Left ventricle myocardium inferior (tissue), 1 donor: Measurements from ENCODE around the gene SLC30A9. TPM values are rescaled to one million over a fixed set of nuclear protein-coding genes. Genes with fewer than 3 reads are reported as not detected.

Experiments used
- DNase-seq: peaks from one replicate; pipeline ENCODE4 v3.0.0-alpha.2; 2020
- H3K27ac ChIP-seq: fragments of 200-600 bp; replicated peaks from 2 replicates; pipeline ENCODE4 v1.8.0; 2021
- H3K27me3 ChIP-seq: fragments of 200-600 bp; 2 replicates; pipeline ENCODE4 v1.8.0; 2021; ENCODE audit warnings: low read depth
- H3K36me3 ChIP-seq: fragments of 200-600 bp; 2 replicates; pipeline ENCODE4 v1.8.0; 2021
- H3K4me1 ChIP-seq: fragments of 200-600 bp; 2 replicates; pipeline ENCODE4 v1.8.0; 2021
- H3K4me3 ChIP-seq: fragments of 200-600 bp; 2 replicates; pipeline ENCODE4 v1.8.0; 2021; ENCODE audit warnings: mild to moderate bottlenecking, moderate library complexity
- H3K9me3 ChIP-seq: fragments of 200-600 bp; replicated peaks from 2 replicates; pipeline ENCODE4 v1.8.0; 2021
- CTCF ChIP-seq: fragments of 200-600 bp; IDR thresholded peaks from 2 replicates; pipeline ENCODE4 v1.8.0; 2021; ENCODE audit warnings: antibody characterized with exemption, mild to moderate bottlenecking, borderline replicate concordance
- intact Hi-C: fragments of 100-400 bp; cut with micrococcal nuclease; formaldehyde crosslinking; loops from one replicate; pipeline ENCODE4 v1.11.0; 2022
- long read RNA-seq: library from polyadenylated mRNA; unstranded; transcript quantifications from one replicate; pipeline ENCODE4 v2.0.0, GENCODE V29; 2021
- total RNA-seq: library from RNA; stranded (reverse); fragmentation: NEBNext Ultra II Directional; extraction: Animal tissue kit (Norgen Biotek cat#: 25700); gene quantifications from one replicate; pipeline ENCODE4 v1.2.1, GENCODE V29; 2021
- donor health status: DM: no; HTN: yes; CAD: no; lungs with severe emphysema.

The SLC30A9 gene
- 80.4 TPM for total RNA-seq
- long read RNA-seq, full-length matches to known transcripts: 197 of 231 reads
- long read RNA-seq, partial matches to known transcripts: 15 of 231 reads
- long read RNA-seq, other reads (novel, unspliced or antisense): 19 of 231 reads

GRCh38 chr4:41990365-41991111 is at the start of gene SLC30A9:
Gene SLC30A9 (plus strand): TSS chr4:41990530. CDS start chr4:41990652, 122 bp downstream.
- peak; percentile 62 for TF ChIP-seq CTCF
- no peaks in the 10 kb centered on the region for H3K9me3 ChIP-seq
- peak within 1 kb of the TSS; percentile 93 for H3K27ac ChIP-seq
- H3K27me3 ChIP-seq: no peaks in the 10 kb centered on the region
- intact Hi-C loops: no loop called here
- peak within 1 kb of the TSS; percentile 97 for H3K4me3 ChIP-seq
- peak; percentile 95 for DNase-seq
- peaks cover 74% of the 10 kb centered on the region for H3K4me1 ChIP-seq
- H3K36me3 ChIP-seq: no peaks in the 10 kb centered on the region

GRCh38 chr4:41940834-41941233 is 49.5 kb upstream of the SLC30A9 start:
- H3K36me3 ChIP-seq: peaks cover 33% of the 10 kb centered on the region
- no peak for TF ChIP-seq CTCF

GRCh38 chr4:41943506-41943905 is 46.8 kb upstream of the SLC30A9 start:
- no peak for TF ChIP-seq CTCF
- H3K27me3 ChIP-seq: no peaks in the 10 kb centered on the region
- intact Hi-C loops: no loop called here
- DNase-seq: no peak
- peaks cover 43% of the 10 kb centered on the region for H3K36me3 ChIP-seq
- no peak overlapping the region for H3K4me3 ChIP-seq
- H3K27ac ChIP-seq: no peak overlapping the region
- no peaks in the 10 kb centered on the region for H3K9me3 ChIP-seq
- peaks cover 12% of the 10 kb centered on the region for H3K4me1 ChIP-seq

More at GRCh38 chr4:41940834-41941233, 49.5 kb upstream of the SLC30A9 start:
- Histone ChIP-seq H3K9me3 (no peaks in the 10 kb centered on the region), H3K4me3 (no peak overlapping the region), H3K27ac (no peak overlapping the region), H3K4me1 (peaks cover 37% of the 10 kb centered on the region), H3K27me3 (no peaks in the 10 kb centered on the region)
- intact Hi-C loops: no loop called here
- DNase-seq: no peak

GRCh38 chr4:41944089-41944488 is 46.2 kb upstream of the SLC30A9 start:
- TF ChIP-seq CTCF: no peak
- Histone ChIP-seq H3K27ac (no peak overlapping the region), H3K9me3 (no peaks in the 10 kb centered on the region), H3K36me3 (peaks cover 39% of the 10 kb centered on the region), H3K27me3 (no peaks in the 10 kb centered on the region), H3K4me1 (peaks cover 7% of the 10 kb centered on the region), H3K4me3 (no peak overlapping the region)
- intact Hi-C loops: no loop called here
- DNase-seq: no peak

GRCh38 chr4:41949531-41949930 is 40.8 kb upstream of the SLC30A9 start:
- H3K4me3 ChIP-seq: no peak overlapping the region
- peaks cover 76% of the 10 kb centered on the region for H3K36me3 ChIP-seq

More at GRCh38 chr4:41949531-41949930, 40.8 kb upstream of the SLC30A9 start:
- H3K9me3 ChIP-seq: no peaks in the 10 kb centered on the region
- no peaks in the 10 kb centered on the region for H3K4me1 ChIP-seq
- no peaks in the 10 kb centered on the region for H3K27me3 ChIP-seq
- no peak for TF ChIP-seq CTCF
- intact Hi-C loops: no loop called here
- no peak overlapping the region for H3K27ac ChIP-seq
- no peak for DNase-seq
